NOMO-1 treated with DMSO at 0.1 percent for 48 hours (cell line): ENCODE measurements around the gene NTSR1.

Experiments
- DNase-seq: peaks from one replicate; lab custom pipeline; 2025; ENCODE audit not compliant: unreplicated experiment; lab: John Stamatoyannopoulos, UW

NTSR1 gene

GRCh38 chr20:62753626-62754025 lies 45.0 kb downstream of the NTSR1 start:
- DNase-seq, result no peak

GRCh38 chr20:62754122-62754990 lies 45.7 kb downstream of the NTSR1 start:
- no peak for DNase-seq

DNA sequence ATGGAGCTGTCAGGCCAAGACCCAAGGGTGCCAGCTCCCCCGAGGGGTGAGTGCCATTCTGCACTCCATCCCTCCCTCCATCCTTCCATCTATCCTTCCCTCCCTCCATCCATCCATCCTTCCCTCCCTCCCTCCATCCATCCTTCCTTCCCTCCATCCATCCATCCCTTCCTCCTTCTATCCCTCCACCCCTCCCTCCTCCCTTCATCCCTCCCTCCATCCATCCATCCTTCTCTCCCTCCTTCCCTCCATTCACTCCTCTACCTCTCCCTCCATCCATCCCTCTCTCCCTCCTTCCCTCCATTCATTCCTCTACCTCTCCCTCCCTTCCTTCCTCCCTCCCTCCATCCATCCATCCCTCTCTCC lies 46.3 kb downstream of the NTSR1 start:
- no peak for DNase-seq

GRCh38 chr20:62755817-62756724 lies 47.4 kb downstream of the NTSR1 start:
- DNase-seq, result no peak

DNA sequence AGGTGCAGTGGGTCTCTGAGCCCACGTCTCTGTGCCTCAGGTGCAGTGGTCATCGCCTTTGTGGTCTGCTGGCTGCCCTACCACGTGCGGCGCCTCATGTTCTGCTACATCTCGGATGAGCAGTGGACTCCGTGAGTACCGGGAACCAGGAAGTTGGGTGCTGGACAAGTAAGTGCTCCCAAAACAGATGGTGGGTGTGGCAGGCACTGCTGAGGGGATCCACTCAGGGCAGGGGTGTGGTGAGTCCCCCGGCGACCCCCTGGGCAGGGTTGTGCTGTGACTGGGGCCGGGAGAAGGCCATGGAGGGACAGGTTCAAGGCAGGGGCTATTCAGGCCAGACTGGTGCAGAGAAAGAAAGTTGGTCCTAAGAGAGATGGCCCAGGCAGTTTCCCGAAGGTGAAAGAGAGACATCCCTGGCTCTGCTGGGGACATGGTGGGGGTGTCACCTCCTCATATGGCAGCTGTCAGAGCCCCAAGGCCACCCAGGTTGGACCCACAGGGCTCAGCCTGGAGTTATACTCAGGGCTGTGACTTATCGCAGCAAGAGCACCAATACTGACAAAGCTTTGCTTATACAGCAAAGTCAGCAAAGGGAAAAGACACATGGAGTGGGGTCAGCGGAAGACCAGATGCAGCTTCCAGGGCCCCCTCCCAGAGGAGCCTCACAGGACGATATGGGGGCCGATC lies 49.7 kb downstream of the NTSR1 start:
- no peak for DNase-seq

- DNase-seq, result no peak
Measured at GRCh38 chr20:62759981-62760431, 51.4 kb downstream of the NTSR1 start.

GRCh38 chr20:62760471-62760855 lies 51.8 kb downstream of the NTSR1 start:
- no peak for DNase-seq

DNA sequence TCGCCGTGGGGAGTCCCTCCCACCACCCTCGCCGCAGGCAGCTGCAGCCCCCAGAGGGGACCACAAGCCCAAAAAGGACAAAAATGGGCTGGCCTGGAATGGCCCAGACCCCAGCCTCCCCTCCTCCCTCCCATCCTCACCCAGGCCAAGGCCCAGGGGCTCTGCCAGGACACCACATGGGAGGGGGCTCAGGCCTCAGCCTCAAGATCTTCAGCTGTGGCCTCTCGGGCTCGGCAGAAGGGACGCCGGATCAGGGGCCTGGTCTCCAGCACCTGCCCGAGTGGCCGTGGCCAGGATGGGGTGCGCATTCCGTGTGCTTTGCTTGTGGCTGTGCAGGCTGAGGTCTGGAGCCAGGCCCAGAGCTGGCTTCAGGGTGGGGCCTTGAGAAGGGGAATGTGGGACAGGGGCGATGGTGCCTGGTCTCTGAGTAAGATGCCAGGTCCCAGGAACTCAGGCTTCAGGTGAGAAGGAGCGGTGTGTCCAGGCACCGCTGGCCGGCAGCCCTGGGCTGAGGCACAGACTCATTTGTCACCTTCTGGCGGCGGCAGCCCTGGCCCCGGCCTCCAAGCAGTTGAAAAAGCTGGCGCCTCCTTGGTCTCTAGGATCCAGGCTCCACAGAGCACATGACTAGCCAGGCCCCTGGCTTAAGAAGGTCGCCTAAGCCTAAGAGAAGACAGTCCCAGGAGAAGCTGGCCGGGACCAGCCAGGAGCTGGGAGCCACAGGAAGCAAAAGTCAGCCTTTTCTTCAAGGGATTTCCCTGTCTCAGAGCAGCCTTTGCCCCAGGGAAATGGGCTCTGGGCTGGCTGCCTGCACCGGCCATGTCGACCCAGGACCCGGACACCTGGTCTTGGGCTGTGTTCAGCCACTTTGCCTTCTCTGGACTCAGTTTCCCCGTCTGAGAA lies 52.5 kb downstream of the NTSR1 start:
- DNase-seq, result no peak

DNA sequence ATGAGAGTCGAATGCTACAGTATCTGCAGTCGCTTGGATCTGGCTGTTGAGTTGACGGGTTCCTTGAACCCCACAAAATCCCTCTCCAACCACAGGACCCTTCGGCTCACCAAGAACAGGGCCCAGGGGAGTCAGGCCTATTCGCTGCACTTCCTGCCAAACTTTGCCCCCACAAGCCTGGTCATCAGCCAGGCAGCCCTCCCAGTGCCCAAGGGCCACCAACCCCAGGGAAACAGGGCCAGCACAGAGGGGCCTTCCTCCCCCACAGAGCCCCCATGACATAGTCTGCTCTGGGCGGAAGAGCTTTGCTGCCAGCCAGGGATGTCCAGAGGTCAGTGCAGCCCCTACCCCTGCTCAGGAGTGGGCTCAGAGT lies 53.1 kb downstream of the NTSR1 start:
- DNase-seq, result no peak

- no peak for DNase-seq
Measured at GRCh38 chr20:62762376-62762775, 53.7 kb downstream of the NTSR1 start.

GRCh38 chr20:62762801-62763368 lies 54.2 kb downstream of the NTSR1 start:
- no peak for DNase-seq

DNA sequence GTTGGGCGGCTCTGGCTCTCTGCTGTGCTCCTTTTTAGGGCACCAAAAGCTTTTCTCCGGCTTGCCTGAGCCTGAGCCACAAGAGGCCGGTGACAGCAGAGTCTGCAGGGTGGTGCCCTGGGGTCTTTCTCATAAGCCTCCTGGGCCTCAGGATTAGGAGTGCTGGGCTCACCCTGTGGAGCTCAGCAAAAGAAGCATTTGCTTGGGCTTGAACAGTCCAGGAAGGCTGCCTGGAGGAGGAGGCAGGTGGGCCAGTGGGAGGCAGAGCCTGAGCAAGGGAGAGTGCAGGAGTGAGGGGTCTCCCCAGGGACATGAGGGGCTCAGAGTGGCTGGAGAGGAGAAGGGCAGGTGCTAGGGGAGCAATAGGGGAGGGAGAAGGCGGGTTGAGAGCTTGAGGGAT lies 54.8 kb downstream of the NTSR1 start:
- no peak for DNase-seq

- no peak for DNase-seq
Measured at GRCh38 chr20:62764156-62764935, 55.7 kb downstream of the NTSR1 start.

DNA sequence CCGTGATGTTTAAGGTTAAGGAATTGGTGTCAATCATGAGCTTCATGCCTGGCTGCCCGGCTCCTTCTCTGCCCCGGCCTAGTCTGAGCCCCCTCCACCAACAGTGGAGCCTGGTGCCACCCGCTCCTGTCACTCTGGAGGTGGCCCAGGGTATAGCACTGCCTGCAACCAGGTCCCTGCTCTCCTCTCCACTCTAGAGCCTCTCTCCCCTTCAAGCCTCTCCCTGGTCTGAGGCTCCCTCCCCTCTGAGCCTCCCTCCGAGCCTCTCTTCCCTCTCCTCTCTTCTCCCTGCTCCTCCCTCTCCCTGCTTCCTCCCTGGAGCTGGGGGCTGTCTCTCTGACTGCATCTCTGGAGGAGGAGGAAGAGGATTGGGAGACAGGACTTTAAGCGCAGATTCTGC lies 56.4 kb downstream of the NTSR1 start:
- DNase-seq, result no peak

DNA sequence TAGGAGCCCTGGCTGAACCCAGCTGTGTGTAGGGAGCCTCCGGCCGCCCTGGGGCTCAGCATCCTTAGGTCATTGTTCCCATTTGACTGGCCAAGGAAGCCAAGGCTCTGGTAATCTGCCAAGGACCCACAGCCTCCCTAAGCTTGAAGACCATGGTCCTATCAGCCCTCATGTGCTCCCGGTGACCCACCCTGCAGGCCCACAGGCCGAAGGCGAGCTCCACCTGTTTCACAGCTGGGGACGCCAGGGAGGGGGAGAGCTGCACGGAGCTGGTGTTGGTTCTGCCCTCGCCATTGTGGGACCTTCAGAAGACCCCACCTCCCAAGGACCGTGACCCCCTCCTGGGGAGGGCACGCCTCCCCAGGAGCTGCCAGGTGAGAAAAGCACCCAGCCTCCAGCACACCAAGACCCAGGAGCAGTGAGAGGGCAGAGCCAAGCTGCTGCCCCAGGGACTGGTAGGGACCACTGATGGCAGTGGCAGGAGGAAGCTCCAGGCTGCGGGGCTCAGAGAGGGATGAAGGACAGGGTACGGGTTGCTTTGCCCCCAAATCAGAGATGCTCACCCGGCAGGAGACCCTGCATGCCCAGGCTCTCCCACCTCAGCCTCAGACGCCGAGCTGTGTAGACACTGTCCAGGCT lies 56.9 kb downstream of the NTSR1 start:
- DNase-seq, result no peak

DNA sequence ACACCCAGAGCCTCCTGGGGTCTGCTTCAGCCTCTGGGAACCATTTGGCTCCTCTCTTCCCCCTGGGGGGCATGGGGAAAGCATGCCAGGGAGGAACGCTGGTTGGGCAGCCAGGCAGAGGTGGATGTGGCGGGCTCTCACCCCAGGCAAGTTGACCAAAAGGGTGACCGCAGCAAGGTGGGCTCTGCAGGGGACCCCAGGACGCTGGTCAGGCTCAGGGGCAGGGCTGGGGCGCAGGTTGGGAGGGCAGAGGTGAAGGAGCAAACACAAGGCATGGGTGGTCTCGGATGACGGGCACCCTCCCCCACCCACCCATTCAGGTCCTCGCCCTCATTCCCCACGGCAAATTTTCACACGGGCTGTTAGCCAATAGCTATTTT lies 57.4 kb downstream of the NTSR1 start:
- DNase-seq, result no peak

DNA sequence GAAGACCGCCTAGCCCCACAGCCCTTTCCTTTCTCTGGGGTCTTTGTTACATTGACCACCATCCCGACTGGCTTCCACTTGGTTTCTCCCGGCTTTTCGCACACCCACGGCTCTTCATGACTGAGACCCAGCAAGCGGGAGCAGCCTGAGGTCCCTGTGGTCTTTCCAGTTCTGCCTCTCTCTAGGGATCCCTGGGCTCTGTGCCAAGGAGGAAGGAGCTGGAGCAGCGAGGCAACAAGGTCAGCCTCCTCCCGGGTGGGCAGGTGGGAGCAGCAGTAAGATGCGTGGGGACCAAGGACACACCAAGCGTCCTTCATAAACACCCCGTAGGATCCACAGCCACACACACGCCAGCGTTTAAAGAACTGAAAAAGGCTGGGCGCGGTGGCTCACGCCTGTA lies 58.1 kb downstream of the NTSR1 start:
- no peak for DNase-seq

DNA sequence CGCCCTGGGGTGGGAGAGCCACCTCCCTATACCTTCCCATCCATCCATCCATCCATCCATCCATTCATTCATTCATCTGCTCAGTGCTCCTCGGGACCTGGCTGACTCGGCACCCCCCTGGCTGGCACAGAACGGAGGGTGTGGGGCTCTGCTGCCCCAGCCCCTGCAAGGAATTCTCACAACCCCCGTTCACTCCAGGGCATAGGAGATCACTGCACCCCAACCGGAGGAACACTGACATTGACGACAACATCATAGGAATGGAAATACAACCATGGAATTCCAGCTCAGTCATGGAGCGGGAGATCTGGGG lies 59.6 kb downstream of the NTSR1 start:
- no peak for DNase-seq
